Activated CD4-positive, alpha-beta memory T cell treated with anti-CD3 and anti-CD28 coated beads for 36 hours (primary cell): ENCODE data around the gene BOD1L1. TPM values are rescaled to one million over a fixed set of nuclear protein-coding genes. Genes with fewer than 3 reads are reported as not detected.

Experiments
- CTCF ChIA-PET: fragments of 350-600 bp; sonication (Branson Sonifier 250); formaldehyde crosslinking; loops from one replicate; lab custom pipeline; 2021; ENCODE audit warnings: antibody characterized with exemption, inconsistent platforms; lab: Charles Lee
- POLR2A ChIA-PET: fragments of 350-600 bp; sonication (Branson Sonifier 250); formaldehyde crosslinking; loops from one replicate; lab custom pipeline; 2021; ENCODE audit warnings: antibody characterized with exemption; lab: Charles Lee
- DNase-seq: peaks from one replicate; pipeline ENCODE4 v3.0.0-alpha.2; 2020
- H3K27ac Mint-ChIP-seq: one replicate; pipeline ENCODE4 v1.8.0; 2021; ENCODE audit warnings: mixed read lengths
- H3K27me3 Mint-ChIP-seq: one replicate; pipeline ENCODE4 v1.8.0; 2021; ENCODE audit warnings: mixed read lengths
- H3K36me3 Mint-ChIP-seq: one replicate; pipeline ENCODE4 v1.8.0; 2021; ENCODE audit warnings: mixed read lengths
- H3K4me1 Mint-ChIP-seq: one replicate; pipeline ENCODE4 v1.8.0; 2021; ENCODE audit warnings: low read depth, mixed read lengths
- H3K4me3 Mint-ChIP-seq: one replicate; pipeline ENCODE4 v1.8.0; 2021; ENCODE audit warnings: mild to moderate bottlenecking, mixed read lengths
- H3K9me3 Mint-ChIP-seq: one replicate; pipeline ENCODE4 v1.8.0; 2021; ENCODE audit warnings: mixed read lengths
- intact Hi-C: fragments of 100-400 bp; cut with micrococcal nuclease; formaldehyde crosslinking; loops from one replicate; pipeline ENCODE4 v1.15.1; 2023
- total RNA-seq, 2 experiments: library from RNA; stranded (reverse); gene quantifications; one replicate each; pipeline ENCODE4 v1.2.3, GENCODE V29; 2021

The BOD1L1 gene
- total RNA-seq, 2 experiments from 2014 or later: 25.5 to 31.2 TPM

GRCh38 chr4:13645075-13645474 lies 17.6 kb upstream of the BOD1L1 start:
- peaks cover 2% of the 10 kb centered on the region for H3K4me1 Mint-ChIP-seq
- ChIA-PET CTCF (interaction anchor here (2.8 kb wide), 1 partner anchor 10 kb away, joined by 13 read pairs; no protein-coding TSS in a partner anchor), POLR2A (no interaction called here)
- no peak overlapping the region for H3K27ac Mint-ChIP-seq
- H3K4me3 Mint-ChIP-seq: no peak overlapping the region
- no peak for DNase-seq
- H3K36me3 Mint-ChIP-seq: no peaks in the 10 kb centered on the region
- intact Hi-C loops: no loop called here
- H3K9me3 Mint-ChIP-seq: no peaks in the 10 kb centered on the region
- peaks cover 19% of the 10 kb centered on the region for H3K27me3 Mint-ChIP-seq

GRCh38 chr4:13642170-13642950 lies 14.8 kb upstream of the BOD1L1 start:
- Mint-ChIP-seq H3K9me3 (no peaks in the 10 kb centered on the region), H3K27me3 (peaks cover 26% of the 10 kb centered on the region), H3K36me3 (no peaks in the 10 kb centered on the region), H3K4me1 (peaks cover 2% of the 10 kb centered on the region), H3K27ac (no peak overlapping the region), H3K4me3 (no peak overlapping the region)
- POLR2A ChIA-PET: no interaction called here
- no peak for DNase-seq
- intact Hi-C loops: no loop called here
- CTCF ChIA-PET: interaction anchor here (4.4 kb wide), 1 partner anchor 12 kb away, joined by 19 read pairs; no protein-coding TSS in a partner anchor

DNA sequence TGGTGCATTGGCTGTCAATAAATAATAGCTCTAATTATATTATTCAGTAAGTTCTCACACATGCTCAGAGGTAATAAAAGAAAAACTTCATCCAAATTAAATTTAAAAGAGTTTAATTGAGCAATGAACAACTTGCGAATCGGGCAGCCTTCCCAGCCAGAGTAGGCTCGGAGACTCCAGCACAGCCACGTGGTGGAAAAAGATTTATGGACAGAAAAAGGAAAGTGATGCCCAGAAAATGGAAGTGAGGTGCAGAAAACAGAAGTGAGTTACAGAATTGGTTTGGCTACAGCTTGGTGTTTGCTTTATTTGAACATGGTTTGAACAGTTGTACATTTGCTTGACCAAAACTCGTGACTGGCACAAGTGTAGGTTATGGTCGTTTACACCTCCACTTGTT lies 13.6 kb upstream of the BOD1L1 start:
- intact Hi-C loops: no loop called here
- no peaks in the 10 kb centered on the region for H3K4me1 Mint-ChIP-seq
- DNase-seq: no peak
- no peak overlapping the region for H3K4me3 Mint-ChIP-seq
- H3K9me3 Mint-ChIP-seq: no peaks in the 10 kb centered on the region
- no peaks in the 10 kb centered on the region for H3K36me3 Mint-ChIP-seq
- ChIA-PET POLR2A (no interaction called here), CTCF (interaction anchor here (4.4 kb wide), 1 partner anchor 13 kb away, joined by 19 read pairs; no protein-coding TSS in a partner anchor)
- no peak overlapping the region for H3K27ac Mint-ChIP-seq
- H3K27me3 Mint-ChIP-seq: peaks cover 26% of the 10 kb centered on the region

- H3K9me3 Mint-ChIP-seq: no peaks in the 10 kb centered on the region
- DNase-seq: no peak
- no peak overlapping the region for H3K27ac Mint-ChIP-seq
- CTCF ChIA-PET: interaction anchor here (4.4 kb wide), 1 partner anchor 14 kb away, joined by 19 read pairs; no protein-coding TSS in a partner anchor
- no peaks in the 10 kb centered on the region for H3K36me3 Mint-ChIP-seq
- no peaks in the 10 kb centered on the region for H3K4me1 Mint-ChIP-seq
- intact Hi-C loops: no loop called here
- H3K4me3 Mint-ChIP-seq: no peak overlapping the region
- peaks cover 26% of the 10 kb centered on the region for H3K27me3 Mint-ChIP-seq
- POLR2A ChIA-PET: no interaction called here
Observed at GRCh38 chr4:13640149-13640940, 12.8 kb upstream of the BOD1L1 start.

- CTCF ChIA-PET: interaction anchor here (3.3 kb wide), 1 partner anchor 19 kb away, joined by 11 read pairs; no protein-coding TSS in a partner anchor
- no peak for DNase-seq
Observed at GRCh38 chr4:13635286-13635799, 7.8 kb upstream of the BOD1L1 start.

DNA sequence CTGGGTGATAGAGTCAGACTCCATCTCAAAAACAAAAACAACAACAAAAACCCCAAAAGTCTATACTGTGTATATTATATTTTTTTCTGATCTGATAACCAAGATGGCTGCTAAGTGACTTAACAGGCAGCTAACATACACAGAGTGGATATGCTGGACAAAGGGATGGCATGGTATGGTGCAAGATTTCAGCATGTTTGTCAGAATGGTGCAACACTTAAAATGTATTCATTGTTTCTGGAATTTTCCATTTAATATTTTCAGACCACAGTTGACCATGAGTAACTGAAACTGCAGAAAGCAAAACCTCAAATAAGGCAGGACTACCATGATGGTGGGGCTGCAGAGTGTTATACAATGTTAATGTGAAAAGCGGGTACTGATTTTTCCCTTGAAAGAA lies 6.1 kb upstream of the BOD1L1 start:
- ChIA-PET POLR2A (no interaction called here), CTCF (interaction anchor here (3.3 kb wide), 1 partner anchor 21 kb away, joined by 11 read pairs; no protein-coding TSS in a partner anchor)
- Mint-ChIP-seq H3K9me3 (no peaks in the 10 kb centered on the region), H3K27me3 (peaks cover 6% of the 10 kb centered on the region), H3K27ac (no peak overlapping the region), H3K36me3 (no peaks in the 10 kb centered on the region), H3K4me1 (peaks cover 1% of the 10 kb centered on the region), H3K4me3 (no peak overlapping the region)
- DNase-seq: no peak
- intact Hi-C loops: no loop called here

More at GRCh38 chr4:13635286-13635799, 7.8 kb upstream of the BOD1L1 start:
- Mint-ChIP-seq H3K36me3 (no peaks in the 10 kb centered on the region), H3K27me3 (peaks cover 14% of the 10 kb centered on the region), H3K9me3 (no peaks in the 10 kb centered on the region), H3K27ac (no peak overlapping the region), H3K4me1 (no peaks in the 10 kb centered on the region), H3K4me3 (no peak overlapping the region)
- intact Hi-C loops: no loop called here
- POLR2A ChIA-PET: no interaction called here

DNA sequence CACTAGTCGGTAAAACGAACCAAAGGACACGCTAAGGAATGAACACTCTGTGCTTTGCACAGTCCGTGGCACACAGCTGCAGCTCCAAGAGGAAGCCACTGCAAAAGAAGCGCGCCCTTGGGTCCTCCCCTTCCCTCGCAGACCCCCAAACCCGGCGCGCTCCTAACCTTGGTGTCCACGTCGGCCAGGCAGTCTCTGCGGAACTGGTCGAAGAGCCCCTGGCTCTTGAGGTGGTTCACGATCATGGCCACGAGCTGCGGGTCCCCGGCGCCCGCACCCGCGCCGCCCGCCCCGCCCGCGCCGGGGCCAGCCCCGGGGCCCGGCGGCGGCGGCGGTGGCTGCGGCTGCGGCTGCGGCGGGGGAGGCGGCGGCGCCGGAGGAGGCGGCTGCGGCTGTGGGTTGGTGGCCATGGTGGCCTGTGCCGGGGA lies 333 bp downstream of the BOD1L1 start:
- POLR2A ChIA-PET: no interaction called here
- Mint-ChIP-seq H3K27ac (peak overlapping the region; percentile 94), H3K4me3 (peak overlapping the region; percentile 97), H3K4me1 (peaks cover 47% of the 10 kb centered on the region), H3K27me3 (no peaks in the 10 kb centered on the region), H3K36me3 (peaks cover 2% of the 10 kb centered on the region), H3K9me3 (no peaks in the 10 kb centered on the region)
- intact Hi-C loops: loop anchor here (2.0 to 5.0 kb wide), 2 partner anchors 145 to 1376 kb away; partner anchors contain the start of genes CPEB2 and RAB28
- CTCF ChIA-PET: interaction anchor here (5.1 kb wide), 1 partner anchor 27 kb away, joined by 42 read pairs; no protein-coding TSS in a partner anchor
- DNase-seq: peak; percentile 43

DNA sequence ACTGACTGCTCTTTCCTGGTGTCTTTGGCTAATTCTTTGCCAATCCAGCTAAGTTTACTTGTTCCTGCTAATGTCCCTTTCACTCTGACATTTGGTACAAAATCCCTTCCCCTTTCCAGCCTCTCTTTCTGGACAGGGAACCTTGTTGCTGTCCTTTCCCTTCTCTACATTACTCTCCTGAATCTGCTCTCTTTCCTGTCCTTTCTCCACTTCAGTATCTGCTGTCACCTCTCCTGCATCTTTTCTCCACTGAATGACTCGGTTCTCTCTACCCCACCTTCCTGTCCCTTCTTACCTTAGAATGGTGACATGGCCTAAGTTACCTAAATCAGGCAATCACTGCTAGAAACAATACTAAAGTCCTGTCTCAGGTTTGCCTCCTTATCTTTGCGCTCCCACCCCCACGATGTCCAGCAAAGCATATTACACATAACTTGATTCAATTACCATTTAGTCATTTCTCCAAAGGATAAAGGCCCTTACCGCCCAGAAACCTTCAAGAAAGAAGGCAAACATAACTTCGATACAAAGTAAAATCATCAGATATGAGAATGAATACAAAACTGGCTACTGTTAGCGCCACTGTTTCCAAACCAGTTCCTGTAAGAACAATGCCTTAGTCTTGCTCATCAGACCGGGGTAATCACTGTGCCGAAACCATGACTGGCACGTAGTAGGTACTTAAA lies 890 bp downstream of the BOD1L1 start:
- peak overlapping the region; percentile 82 for H3K4me3 Mint-ChIP-seq
- intact Hi-C loops: loop anchor here (2.0 to 5.0 kb wide), 2 partner anchors 144 to 1376 kb away; partner anchors contain the start of genes CPEB2 and RAB28
- peaks cover 49% of the 10 kb centered on the region for H3K4me1 Mint-ChIP-seq
- peak overlapping the region; percentile 81 for H3K27ac Mint-ChIP-seq
- POLR2A ChIA-PET: no interaction called here
- CTCF ChIA-PET: interaction anchor here (1.0 kb wide), 1 partner anchor 29 kb away, joined by 3 read pairs; no protein-coding TSS in a partner anchor
- DNase-seq: no peak
- no peaks in the 10 kb centered on the region for H3K27me3 Mint-ChIP-seq
- H3K36me3 Mint-ChIP-seq: peaks cover 2% of the 10 kb centered on the region
- no peaks in the 10 kb centered on the region for H3K9me3 Mint-ChIP-seq

DNA sequence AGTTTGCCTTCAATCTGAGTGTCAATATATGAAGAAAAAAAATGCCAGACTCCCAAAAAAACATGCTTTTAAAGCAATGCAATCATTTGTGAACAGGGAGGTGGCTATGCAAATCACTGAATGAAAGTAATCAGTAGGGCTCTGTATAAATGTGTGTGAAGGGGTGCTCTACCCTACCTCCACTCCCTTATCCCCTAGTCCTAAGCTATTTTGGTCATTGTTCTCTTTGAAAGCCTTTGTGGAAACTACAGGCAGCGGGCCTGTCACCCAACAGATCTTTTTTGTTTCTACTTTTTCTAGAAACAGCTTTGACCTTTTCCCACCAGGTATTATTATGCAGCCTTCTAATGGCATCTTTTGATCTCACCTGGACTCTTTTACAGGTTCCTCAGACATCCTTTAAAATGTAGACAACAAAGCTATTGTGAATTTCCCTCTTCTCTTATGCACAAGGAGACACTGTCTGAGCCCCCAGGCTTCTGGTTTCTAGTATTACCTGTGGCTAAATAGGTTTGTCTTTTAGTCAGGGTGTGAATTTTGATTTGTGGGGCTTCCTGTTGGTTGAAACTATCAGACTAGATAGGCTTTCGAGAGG lies 9.2 kb downstream of the BOD1L1 start:
- POLR2A ChIA-PET: no interaction called here
- H3K27ac Mint-ChIP-seq: no peak overlapping the region

GRCh38 chr4:13617801-13618200 lies 9.7 kb downstream of the BOD1L1 start:
- intact Hi-C loops: no loop called here
- Mint-ChIP-seq H3K4me1 (peaks cover 30% of the 10 kb centered on the region), H3K9me3 (no peaks in the 10 kb centered on the region), H3K36me3 (peaks cover 26% of the 10 kb centered on the region), H3K27me3 (no peaks in the 10 kb centered on the region), H3K27ac (no peak overlapping the region), H3K4me3 (no peak overlapping the region)
- ChIA-PET POLR2A (no interaction called here), CTCF (no interaction called here)
- no peak for DNase-seq

More for the DNA sequence above, 9.2 kb downstream of the BOD1L1 start:
- peaks cover 26% of the 10 kb centered on the region for H3K36me3 Mint-ChIP-seq
- DNase-seq: no peak
- intact Hi-C loops: no loop called here
- H3K9me3 Mint-ChIP-seq: no peaks in the 10 kb centered on the region
- no peaks in the 10 kb centered on the region for H3K27me3 Mint-ChIP-seq
- CTCF ChIA-PET: no interaction called here
- H3K4me1 Mint-ChIP-seq: peaks cover 35% of the 10 kb centered on the region
- no peak overlapping the region for H3K4me3 Mint-ChIP-seq

DNA sequence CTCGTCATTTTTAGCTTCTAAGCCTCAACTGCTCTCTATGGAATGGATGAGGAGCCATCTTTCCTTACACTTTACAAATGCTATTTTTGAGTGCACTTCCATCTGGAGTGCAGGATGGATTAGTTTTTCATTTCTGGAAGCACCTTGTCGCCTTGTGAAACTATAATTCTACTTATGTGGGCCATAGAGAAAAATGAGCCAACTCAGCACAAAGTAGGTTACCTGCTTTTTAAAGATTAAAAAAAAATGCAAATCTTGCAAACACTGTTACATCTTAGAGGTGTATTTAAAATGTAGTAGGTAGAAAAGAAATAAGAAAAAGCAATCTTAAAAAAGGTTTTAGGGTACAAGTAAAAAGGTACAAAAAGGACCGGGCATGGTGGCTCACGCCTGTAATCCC lies 10.9 kb downstream of the BOD1L1 start:
- H3K27me3 Mint-ChIP-seq: no peaks in the 10 kb centered on the region
- no peak overlapping the region for H3K4me3 Mint-ChIP-seq
- CTCF ChIA-PET: no interaction called here
- no peak for DNase-seq
- peaks cover 38% of the 10 kb centered on the region for H3K36me3 Mint-ChIP-seq
- intact Hi-C loops: no loop called here
- peaks cover 21% of the 10 kb centered on the region for H3K4me1 Mint-ChIP-seq
- POLR2A ChIA-PET: no interaction called here
- no peak overlapping the region for H3K27ac Mint-ChIP-seq
- no peaks in the 10 kb centered on the region for H3K9me3 Mint-ChIP-seq
